ENCODE results near the gene HIRA.
"Not testable (repeated sequence)": the region's sequence is repeated elsewhere in the genome, so short reads cannot be mapped to it uniquely, and the experiment has no call there.

The HIRA gene

DNA sequence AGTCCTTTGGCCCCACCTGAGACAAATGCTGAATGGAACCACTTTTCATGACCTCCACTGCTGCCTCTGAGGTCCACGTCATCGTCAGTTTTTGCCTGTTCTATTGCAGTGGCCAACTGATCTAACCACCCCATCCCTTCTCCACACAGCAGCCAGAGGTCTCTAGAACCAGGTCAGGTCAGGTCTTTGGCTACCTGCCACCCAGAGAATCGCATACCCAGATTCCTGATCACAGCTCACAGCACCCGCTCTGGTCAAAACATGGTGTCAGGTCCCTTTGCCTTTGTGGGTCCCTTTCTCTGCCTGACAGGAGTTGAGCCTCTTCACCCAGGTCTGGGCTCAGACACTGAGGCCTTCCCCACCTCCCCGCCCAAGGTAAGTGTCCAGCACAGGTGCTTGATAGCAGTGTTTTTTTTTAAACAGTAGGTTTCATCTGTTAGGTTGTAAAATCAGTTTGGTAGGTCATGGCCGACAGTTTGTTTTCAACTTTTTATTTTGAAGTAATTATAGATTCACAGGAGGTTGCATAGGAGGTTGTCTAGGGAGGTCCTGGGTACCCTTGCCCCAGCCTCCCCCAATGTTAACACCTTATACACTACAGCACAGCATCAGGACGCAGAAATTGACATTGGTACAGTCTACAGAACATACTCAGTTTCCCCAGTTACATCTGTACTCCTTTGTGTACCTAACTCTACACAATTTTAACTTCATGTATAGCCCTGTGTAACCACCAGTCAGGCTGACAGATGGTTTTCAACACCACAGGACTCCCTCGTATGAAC lies 9.1 kb upstream of the HIRA start:
- H3K4me2 ChIP-seq (ENCODE audit: low read length): no peak overlapping the region
- no peak overlapping the region for H3K4me3 ChIP-seq (ENCODE audit: low read length)
- 0 out of 2 replicates have a peak, but pooled peaks cover 6% of the 10 kb centered on the region for H4K20me1 ChIP-seq (ENCODE audit: control insufficient read depth, insufficient read depth, low read depth, low read length)
- H3K9me2 ChIP-seq (replicated peaks; ENCODE audit: control insufficient read depth, low read length): no peaks in the 10 kb centered on the region
- TF ChIP-seq EZH2phosphoT487 (IDR thresholded peaks at IDR 0.05; ENCODE audit: borderline replicate concordance, low read length): no peak
- TF ChIP-seq, protein P1, sequence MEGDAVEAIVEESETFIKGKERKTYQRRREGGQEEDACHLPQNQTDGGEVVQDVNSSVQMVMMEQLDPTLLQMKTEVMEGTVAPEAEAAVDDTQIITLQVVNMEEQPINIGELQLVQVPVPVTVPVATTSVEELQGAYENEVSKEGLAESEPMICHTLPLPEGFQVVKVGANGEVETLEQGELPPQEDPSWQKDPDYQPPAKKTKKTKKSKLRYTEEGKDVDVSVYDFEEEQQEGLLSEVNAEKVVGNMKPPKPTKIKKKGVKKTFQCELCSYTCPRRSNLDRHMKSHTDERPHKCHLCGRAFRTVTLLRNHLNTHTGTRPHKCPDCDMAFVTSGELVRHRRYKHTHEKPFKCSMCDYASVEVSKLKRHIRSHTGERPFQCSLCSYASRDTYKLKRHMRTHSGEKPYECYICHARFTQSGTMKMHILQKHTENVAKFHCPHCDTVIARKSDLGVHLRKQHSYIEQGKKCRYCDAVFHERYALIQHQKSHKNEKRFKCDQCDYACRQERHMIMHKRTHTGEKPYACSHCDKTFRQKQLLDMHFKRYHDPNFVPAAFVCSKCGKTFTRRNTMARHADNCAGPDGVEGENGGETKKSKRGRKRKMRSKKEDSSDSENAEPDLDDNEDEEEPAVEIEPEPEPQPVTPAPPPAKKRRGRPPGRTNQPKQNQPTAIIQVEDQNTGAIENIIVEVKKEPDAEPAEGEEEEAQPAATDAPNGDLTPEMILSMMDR (IDR thresholded peaks at IDR 0.05; ENCODE audit: low read depth, low read length, poor library complexity, severe bottlenecking): no peak
- peaks cover 67% of the 10 kb centered on the region for H3K79me2 ChIP-seq (ENCODE audit: control insufficient read depth, low read length)
- no peak overlapping the region for H3K27ac ChIP-seq (ENCODE audit: low read depth, low read length)
- H3F3A ChIP-seq (ENCODE audit: control insufficient read depth, insufficient read depth): peaks cover 2% of the 10 kb centered on the region; the same call in 1 of the 2 replicates
- H3K27me3 ChIP-seq (ENCODE audit: control insufficient read depth, low read length): no peaks in the 10 kb centered on the region
- peaks cover under 1% of the 10 kb centered on the region; the same call in 1 of the 2 replicates for H3K4me1 ChIP-seq (ENCODE audit: control insufficient read depth, low read length)
- H3K9me3 ChIP-seq (ENCODE audit: control insufficient read depth, insufficient read depth, low read length): no peaks in the 10 kb centered on the region
- peaks cover 63% of the 10 kb centered on the region for H3K36me3 ChIP-seq (ENCODE audit: control insufficient read depth, low read length)

DNA sequence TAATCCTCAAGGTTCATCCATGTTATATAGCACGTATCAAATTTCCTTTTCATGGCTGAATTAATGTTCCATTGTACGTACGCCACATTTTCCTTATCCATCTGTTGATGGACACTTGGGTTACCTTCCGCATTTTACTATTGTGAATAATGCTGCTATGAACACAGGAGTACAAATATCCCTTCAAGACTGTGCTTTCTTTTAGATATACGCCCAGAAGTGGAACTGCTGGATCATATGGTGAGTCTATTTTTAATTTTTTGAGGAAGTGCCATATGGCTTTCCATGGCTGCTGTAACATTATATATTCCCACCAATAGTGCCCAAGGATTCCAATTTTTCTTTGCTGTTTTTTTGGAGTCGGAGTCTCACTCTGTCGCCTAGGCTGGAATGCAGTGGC lies 6.8 kb upstream of the HIRA start:
- no peak overlapping the region for H3K4me3 ChIP-seq (ENCODE audit: low read length)
- peaks cover 20% of the 10 kb centered on the region for H3K4me1 ChIP-seq (ENCODE audit: control insufficient read depth, low read length)

GRCh38 chr22:19436444-19437161 lies 5.1 kb upstream of the HIRA start:
- H3K9me2 ChIP-seq (replicated peaks; ENCODE audit: control insufficient read depth, low read length); H3K4me3 ChIP-seq (ENCODE audit: low read length); H3K4me2 ChIP-seq (ENCODE audit: low read length); H3K27ac ChIP-seq (ENCODE audit: low read depth, low read length); H3K9me3 ChIP-seq (ENCODE audit: control insufficient read depth, insufficient read depth, low read length); H3K27me3 ChIP-seq (ENCODE audit: control insufficient read depth, low read length); H4K20me1 ChIP-seq (ENCODE audit: control insufficient read depth, insufficient read depth, low read depth, low read length): not testable (repeated sequence)
- H3K4me1 ChIP-seq (ENCODE audit: control insufficient read depth, low read length): peaks cover 24% of the 10 kb centered on the region
- H3K36me3 ChIP-seq (ENCODE audit: control insufficient read depth, low read length): peaks cover 47% of the 10 kb centered on the region
- H3F3A ChIP-seq (ENCODE audit: control insufficient read depth, insufficient read depth): peaks cover 14% of the 10 kb centered on the region
- H3K79me2 ChIP-seq (ENCODE audit: control insufficient read depth, low read length): peaks cover 51% of the 10 kb centered on the region

More for the DNA sequence above, 6.8 kb upstream of the HIRA start:
- H3K79me2 ChIP-seq (ENCODE audit: control insufficient read depth, low read length): peaks cover 52% of the 10 kb centered on the region
- H3K36me3 ChIP-seq (ENCODE audit: control insufficient read depth, low read length): peaks cover 54% of the 10 kb centered on the region
- no peak overlapping the region for H3K4me2 ChIP-seq (ENCODE audit: low read length)
- H3K9me3 ChIP-seq (ENCODE audit: control insufficient read depth, insufficient read depth, low read length): no peaks in the 10 kb centered on the region
- no peaks in the 10 kb centered on the region for H3K9me2 ChIP-seq (replicated peaks; ENCODE audit: control insufficient read depth, low read length)
- no peak overlapping the region for H3K27ac ChIP-seq (ENCODE audit: low read depth, low read length)
- H3K27me3 ChIP-seq (ENCODE audit: control insufficient read depth, low read length): no peaks in the 10 kb centered on the region
- peaks cover 14% of the 10 kb centered on the region for H3F3A ChIP-seq (ENCODE audit: control insufficient read depth, insufficient read depth)
- H4K20me1 ChIP-seq (ENCODE audit: control insufficient read depth, insufficient read depth, low read depth, low read length): 0 out of 2 replicates have a peak, but pooled peaks cover 5% of the 10 kb centered on the region
- TF ChIP-seq, protein P1 (IDR thresholded peaks at IDR 0.05; ENCODE audit: low read depth, low read length, poor library complexity, severe bottlenecking): no peak
- TF ChIP-seq EZH2phosphoT487 (IDR thresholded peaks at IDR 0.05; ENCODE audit: borderline replicate concordance, low read length): no peak

All from DOHH2 (cell line).